IMR-90 (cell line): ENCODE measurements around the gene POC1B. TPM values are rescaled to one million over a fixed set of nuclear protein-coding genes. Genes with fewer than 3 reads are reported as not detected.
"Not testable (repeated sequence)": the region's sequence is repeated elsewhere in the genome, so short reads cannot be mapped to it uniquely, and the experiment has no call there.

ENCODE experiments used
- ATAC-seq: fragments of 200-7000 bp; cut with Tn5 transposase; 2 replicates; pipeline ENCODE4 v1.9.1; 2020; ENCODE audit warnings: low read depth, mild to moderate bottlenecking, moderate library complexity
- BruUV-seq: library from RNA; stranded (reverse); fragments of 400-500 nt; replicated peaks from 2 replicates; lab custom pipeline; 2021; lab: Mats Ljungman, UMichigan
- CTCF ChIA-PET: fragments of 300-600 bp; formaldehyde crosslinking; extraction: SDS; loops from one replicate; lab custom pipeline; 2021; ENCODE audit warnings: antibody characterized with exemption; lab: Yijun Ruan, JAX
- POLR2A ChIA-PET: fragments of 300-600 bp; sonication (Branson Sonifier 250); formaldehyde crosslinking; loops from one replicate; lab custom pipeline; 2022; ENCODE audit warnings: antibody characterized with exemption; ENCODE audit not compliant: unreplicated experiment; lab: Charles Lee
- DNase-seq: peaks from one replicate; pipeline ENCODE4 v3.0.0; 2013
- H2AFZ ChIP-seq: replicated peaks from 2 replicates; pipeline ENCODE3; 2013; ENCODE audit warnings: low read length, mild to moderate bottlenecking; ENCODE audit not compliant: poor library complexity
- H2AK5ac ChIP-seq: 2 replicates; pipeline ENCODE4 v1.6.1; 2013; ENCODE audit warnings: low read depth, low read length, inconsistent platforms
- H2AK9ac ChIP-seq: replicated peaks from 2 replicates; pipeline ENCODE3; 2013; ENCODE audit warnings: mild to moderate bottlenecking, low read depth, low read length, moderate library complexity; ENCODE audit not compliant: poor library complexity
- H2BK120ac ChIP-seq: 2 replicates; pipeline ENCODE4 v1.6.1; 2013; ENCODE audit warnings: low read depth, low read length, inconsistent platforms
- H2BK15ac ChIP-seq: 3 replicates; pipeline ENCODE4 v1.6.1; 2013; ENCODE audit warnings: low read depth, low read length, inconsistent platforms
- H2BK20ac ChIP-seq: 2 replicates; pipeline ENCODE4 v1.6.1; 2013; ENCODE audit warnings: low read depth, mild to moderate bottlenecking, inconsistent platforms, low read length, moderate library complexity
- H2BK5ac ChIP-seq: 2 replicates; pipeline ENCODE4 v1.6.1; 2013; ENCODE audit warnings: mild to moderate bottlenecking, low read depth, low read length, inconsistent platforms; ENCODE audit not compliant: poor library complexity, severe bottlenecking
- H3K14ac ChIP-seq: replicated peaks from 2 replicates; pipeline ENCODE4 v1.6.1; 2013; ENCODE audit warnings: low read depth, low read length, inconsistent platforms
- H3K18ac ChIP-seq: 2 replicates; pipeline ENCODE4 v1.6.1; 2013; ENCODE audit warnings: low read depth, low read length, control low read depth
- H3K23ac ChIP-seq: 2 replicates; pipeline ENCODE4 v1.6.1; 2013; ENCODE audit warnings: low read depth, low read length, inconsistent platforms
- H3K27ac ChIP-seq: 2 replicates; pipeline ENCODE4 v1.5.1; 2013; ENCODE audit warnings: mild to moderate bottlenecking, control low read depth, low read length; ENCODE audit not compliant: insufficient read depth
- H3K27me3 ChIP-seq: 2 replicates; pipeline ENCODE4 v1.6.1; 2013; ENCODE audit warnings: low read length; ENCODE audit not compliant: control insufficient read depth, insufficient read depth
- H3K36me3 ChIP-seq: 2 replicates; pipeline ENCODE4 v1.6.1; 2013; ENCODE audit warnings: low read length, mixed read lengths; ENCODE audit not compliant: control insufficient read depth, insufficient read depth
- H3K4ac ChIP-seq: 2 replicates; pipeline ENCODE4 v1.6.1; 2013; ENCODE audit warnings: low read depth, low read length, inconsistent platforms
- H3K4me1 ChIP-seq: 2 replicates; pipeline ENCODE4 v1.6.1; 2013; ENCODE audit warnings: low read length, mixed read lengths; ENCODE audit not compliant: control insufficient read depth, insufficient read depth
- H3K4me2 ChIP-seq: 2 replicates; pipeline ENCODE4 v1.6.1; 2013; ENCODE audit warnings: low read depth, mild to moderate bottlenecking, control low read depth, low read length, moderate library complexity
- H3K4me3 ChIP-seq: 2 replicates; pipeline ENCODE4 v1.5.1; 2013; ENCODE audit warnings: low read depth, mild to moderate bottlenecking, control low read depth, low read length, moderate library complexity; ENCODE audit not compliant: insufficient read depth
- H3K56ac ChIP-seq: 2 replicates; pipeline ENCODE4 v1.6.1; 2013; ENCODE audit warnings: low read length, inconsistent platforms; ENCODE audit not compliant: insufficient read depth; ENCODE audit errors: extremely low read depth
- H3K79me1 ChIP-seq, 2 experiments: 2 replicates each; pipeline ENCODE4 v1.6.1; 2013; ENCODE audit warnings: low read length in 2 of 2, inconsistent platforms in 1 of 2, low read depth in 1 of 2
- H3K9ac ChIP-seq: 2 replicates; pipeline ENCODE4 v1.6.1; 2013; ENCODE audit warnings: low read depth, low read length, control low read depth
- H3K9me1 ChIP-seq: 2 replicates; pipeline ENCODE4 v1.6.1; 2013; ENCODE audit warnings: low read length, inconsistent platforms; ENCODE audit not compliant: insufficient read depth
- H3K9me3 ChIP-seq: 2 replicates; pipeline ENCODE4 v1.6.1; 2013; ENCODE audit warnings: low read length; ENCODE audit not compliant: control insufficient read depth, insufficient read depth
- H4K20me1 ChIP-seq: 2 replicates; pipeline ENCODE4 v1.6.1; 2013; ENCODE audit warnings: low read length, inconsistent platforms; ENCODE audit not compliant: insufficient read depth
- H4K5ac ChIP-seq: 2 replicates; pipeline ENCODE4 v1.6.1; 2013; ENCODE audit warnings: mild to moderate bottlenecking, low read depth, low read length, control low read depth
- H4K8ac ChIP-seq, 2 experiments: 2 replicates each; pipeline ENCODE4 v1.6.1; 2013; ENCODE audit warnings: low read depth in 2 of 2, low read length in 2 of 2, control low read depth in 1 of 2, inconsistent platforms in 1 of 2
- H4K91ac ChIP-seq: 2 replicates; pipeline ENCODE4 v1.6.1; 2013; ENCODE audit warnings: low read depth, low read length, inconsistent platforms; ENCODE audit not compliant: insufficient read depth
- CTCF ChIP-seq: conservative IDR thresholded peaks from 2 replicates; pipeline ENCODE4 v1.5.1; 2012; ENCODE audit warnings: mild to moderate bottlenecking, low read depth, low read length, improper control_type of control experiment
- RAD21 ChIP-seq: IDR thresholded peaks from 2 replicates; pipeline ENCODE4 v1.6.1; 2012; ENCODE audit warnings: low read length, improper control_type of control experiment
- SMC3 ChIP-seq: fragments of 150-350 bp; IDR thresholded peaks from 2 replicates; pipeline ENCODE4 v1.6.1; 2016; ENCODE audit warnings: low read depth, mild to moderate bottlenecking, antibody characterized with exemption, low read length, moderate library complexity
- WGBS, 2 experiments: methylation state at CpG; one replicate each; pipeline versions ENCODE4 v1.1.5 to v1.1.7; 2013; ENCODE audit warnings: missing lambda C conversion rate in 2 of 2; ENCODE audit not compliant: insufficient read length in 1 of 2; ENCODE audit errors: extremely low coverage in 2 of 2; 5-methylcytosine and 5-hydroxymethylcytosine counted together
- dilution Hi-C: fragments of 300-500 bp; cut with HindIII; formaldehyde crosslinking; loops from one replicate; pipeline ENCODE4 v1.14.3; 2018; ENCODE audit warnings: low sequenced_read_pairs; ENCODE audit not compliant: unreplicated experiment
- in situ Hi-C: fragments of 300-500 bp; cut with MboI; formaldehyde crosslinking; loops from 3 replicates; pipeline ENCODE4 v1.14.3; 2019; ENCODE audit warnings: low sequenced_read_pairs, inconsistent platforms, mixed read lengths
- intact Hi-C: fragments of 100-400 bp; cut with micrococcal nuclease; formaldehyde crosslinking; loops from 2 replicates; pipeline ENCODE4 v1.10.0; 2022
- polyA plus RNA-seq, 3 experiments: library from polyadenylated mRNA; depleted of rRNA; stranded (reverse); fragments of >200 nt; gene quantifications; 2 replicates each; pipeline ENCODE4 v1.2.3, GENCODE V29; 2012; ENCODE audit warnings: low replicate concordance in 1 of 3
- total RNA-seq: library from RNA; depleted of rRNA; stranded (reverse); fragments of >200 nt; gene quantifications from 2 replicates; pipeline ENCODE4 v1.2.3, GENCODE V29; 2012

Gene POC1B
- total and polyA plus RNA-seq, 2 of the 4 experiments (the other 2 are of a cell fraction) = 5.0 to 10.4 TPM

GRCh38 chr12:89459279-89459678, 66.6 kb downstream of the POC1B start:
- not testable (repeated sequence) for H3K36me3 ChIP-seq, H2BK20ac ChIP-seq, H3K9ac ChIP-seq, H4K8ac ChIP-seq, H4K5ac ChIP-seq, DNase-seq, H3K27ac ChIP-seq, H3K18ac ChIP-seq, H4K91ac ChIP-seq, H3K27me3 ChIP-seq, H3K4me2 ChIP-seq, H3K4me3 ChIP-seq, H3K9me3 ChIP-seq, H2BK15ac ChIP-seq, ATAC-seq, H3K4ac ChIP-seq, H2AFZ ChIP-seq, H2AK9ac ChIP-seq, H4K20me1 ChIP-seq, H3K56ac ChIP-seq, H2BK120ac ChIP-seq, H3K9me1 ChIP-seq, H3K23ac ChIP-seq, H3K4me1 ChIP-seq, BruUV-seq, H3K14ac ChIP-seq, H2BK5ac ChIP-seq
- CTCF ChIA-PET = interaction anchor here (0.6 to 2.8 kb wide), 5 partner anchors 77 to 187 kb away, joined by 3 to 12 read pairs (median 6); partner anchors contain the start of gene DUSP6
- intact Hi-C loops (loop anchor here (10.0 kb wide), 1 partner anchor 214 kb away; no protein-coding TSS in a partner anchor), in situ Hi-C loops (loop anchor here (5.0 to 10.0 kb wide), 2 partner anchors 404 to 437 kb away; no protein-coding TSS in a partner anchor), dilution Hi-C loops (loop anchor here (25.0 kb wide), 1 partner anchor 422 kb away; no protein-coding TSS in a partner anchor)
- POLR2A ChIA-PET = interaction anchor here (1.9 kb wide), 1 partner anchor 107 kb away, joined by 10 read pairs; the partner anchor contains the start of gene DUSP6
- Histone ChIP-seq H2AK5ac (0 out of 2 replicates have a peak overlapping the region, but pooled peaks have one; percentile 59), H3K79me1 (peaks cover 3 to 11% of the 10 kb centered on the region in 2 experiments; a peak in 3 of 4 replicates)
- peak; percentile 32; the same call in 1 of the 2 replicates for TF ChIP-seq CTCF
- TF ChIP-seq SMC3 = peak; percentile 44
- peak; percentile 39; the same call in 1 of the 2 replicates for TF ChIP-seq RAD21
- WGBS, 2 experiments = no CpG with 5 or more reads among the region's 4 CpGs
